Measurements from ENCODE around the gene HS6ST2.

GRCh38 chrX:132692066-132692465, 266.4 kb downstream of the HS6ST2 start:
- TF ChIP-seq CTCF (IDR thresholded peaks at IDR 0.05) (no peak), POLR2AphosphoS5 (IDR thresholded peaks at IDR 0.05) (no peak), EP300 (IDR thresholded peaks at IDR 0.05; ENCODE audit: low read depth) (no peak)
